GM18508 (cell line): ENCODE measurements around the gene BGLAP.

Experiments
- ATAC-seq: cut with Tn5 transposase; IDR thresholded peaks from one replicate; pipeline ENCODE4 v1.9.1; 2021; ENCODE audit warnings: moderate number of reproducible peaks; ENCODE audit not compliant: insufficient read depth, unreplicated experiment

Gene BGLAP

GRCh38 chr1:156286061-156286460 is 44.1 kb downstream of the BGLAP start:
- ATAC-seq = no peak

GRCh38 chr1:156289857-156290256 is 47.9 kb downstream of the BGLAP start:
- ATAC-seq = no peak

GRCh38 chr1:156291226-156292061 is 49.5 kb downstream of the BGLAP start:
- no peak for ATAC-seq
